ENCODE results near the gene CALCB.
"Not testable (repeated sequence)": the region's sequence is repeated elsewhere in the genome, so short reads cannot be mapped to it uniquely, and the experiment has no call there.

The CALCB gene

GRCh38 chr11:15057329-15057728, 16.1 kb upstream of the CALCB start:
- Mint-ChIP-seq H3K9me3 (no peaks in the 10 kb centered on the region), H3K4me1 (ENCODE audit: low read depth) (peaks cover 2% of the 10 kb centered on the region), H3K27me3 (ENCODE audit: low read depth) (peaks cover 9% of the 10 kb centered on the region), H3K36me3 (ENCODE audit: low read depth) (no peaks in the 10 kb centered on the region), H3K27ac (no peak overlapping the region), H3K4me3 (no peak overlapping the region)

DNA sequence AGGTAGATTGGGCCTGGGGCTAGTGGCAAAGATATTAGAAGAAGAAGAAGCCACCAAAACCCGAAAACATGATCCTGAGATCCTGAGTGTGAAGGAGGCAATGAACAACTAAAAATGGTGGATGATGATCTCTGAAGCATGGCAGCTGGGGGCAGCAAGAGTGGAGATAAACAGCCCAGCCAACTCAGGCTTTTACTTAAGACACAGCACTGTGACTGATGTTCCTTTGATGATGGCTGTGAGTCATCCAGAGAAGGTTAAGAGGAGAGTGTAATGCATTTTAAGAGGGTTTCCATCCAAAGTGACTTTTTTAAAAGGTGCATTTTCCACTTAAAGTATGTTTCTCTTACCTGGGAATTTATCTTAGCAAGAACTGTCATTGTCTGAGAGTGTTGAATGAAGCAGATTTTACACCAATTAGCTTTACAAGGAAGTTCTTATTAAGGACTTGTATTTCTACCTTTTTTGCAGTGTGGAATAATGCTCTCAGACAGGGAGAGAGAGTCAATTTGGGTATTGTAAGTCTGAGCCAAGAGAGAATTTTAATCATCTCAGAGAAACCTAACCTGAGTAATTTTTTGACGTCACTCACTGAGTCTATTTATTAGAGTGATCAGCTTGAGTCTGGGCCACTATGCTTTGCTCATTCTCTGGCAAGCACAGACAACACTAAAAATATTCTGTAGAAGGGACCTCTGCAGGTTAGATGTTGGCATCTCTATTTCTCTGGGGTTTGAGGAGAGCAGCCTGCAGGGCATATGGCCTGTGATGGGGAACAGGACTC, 14.1 kb upstream of the CALCB start:
- H3K27ac Mint-ChIP-seq, result no peak overlapping the region
- H3K4me3 Mint-ChIP-seq, result no peak overlapping the region
- H3K36me3 Mint-ChIP-seq (ENCODE audit: low read depth), result no peaks in the 10 kb centered on the region
- H3K27me3 Mint-ChIP-seq (ENCODE audit: low read depth), result peaks cover 9% of the 10 kb centered on the region
- H3K9me3 Mint-ChIP-seq, result no peaks in the 10 kb centered on the region
- H3K4me1 Mint-ChIP-seq (ENCODE audit: low read depth), result peaks cover 2% of the 10 kb centered on the region

DNA sequence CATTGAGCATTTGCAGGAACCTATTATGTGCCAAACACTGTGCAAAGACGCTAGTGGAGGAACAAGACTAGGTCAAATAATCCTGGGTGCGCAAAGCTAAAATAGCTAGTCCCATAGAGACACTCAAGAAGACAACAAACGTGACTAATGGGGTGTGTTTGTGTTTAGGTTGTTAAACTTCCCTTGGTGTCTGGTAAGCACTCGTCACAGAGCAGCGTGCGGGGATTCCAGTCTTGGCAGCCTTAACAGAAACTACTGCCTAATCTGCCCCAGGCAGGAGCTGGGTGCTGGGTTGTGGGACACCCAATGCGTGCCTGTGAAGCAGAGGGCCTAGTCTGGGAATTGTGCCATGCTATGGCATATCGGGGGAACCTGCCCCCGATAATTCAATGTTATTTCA, 10.8 kb upstream of the CALCB start:
- no peak overlapping the region for H3K4me3 Mint-ChIP-seq
- no peaks in the 10 kb centered on the region for H3K9me3 Mint-ChIP-seq
- H3K4me1 Mint-ChIP-seq (ENCODE audit: low read depth), result peaks cover 2% of the 10 kb centered on the region
- no peaks in the 10 kb centered on the region for H3K36me3 Mint-ChIP-seq (ENCODE audit: low read depth)
- H3K27ac Mint-ChIP-seq, result no peak overlapping the region
- peaks cover 22% of the 10 kb centered on the region for H3K27me3 Mint-ChIP-seq (ENCODE audit: low read depth)

DNA sequence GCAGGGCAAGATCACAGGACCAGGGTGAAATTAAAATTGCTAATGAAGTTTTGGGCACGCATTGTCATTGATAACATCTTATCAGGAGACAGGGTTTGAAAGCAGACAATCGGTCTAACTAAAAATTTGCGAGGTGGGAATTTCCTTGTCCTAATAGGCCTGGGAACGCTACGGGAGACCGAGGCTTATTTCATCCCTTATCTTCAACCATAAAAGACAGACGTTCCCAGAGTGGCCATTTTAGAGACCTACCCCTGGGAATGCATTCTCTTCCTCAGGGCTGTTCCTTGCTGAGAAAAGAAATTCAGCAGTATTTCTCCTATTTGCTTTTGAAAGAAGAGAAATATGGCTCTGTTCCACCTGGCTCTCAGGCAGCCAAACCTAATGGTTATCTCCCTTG, 3.6 kb upstream of the CALCB start:
- peaks cover 15% of the 10 kb centered on the region for H3K4me1 Mint-ChIP-seq (ENCODE audit: low read depth)
- H3K27ac Mint-ChIP-seq, H3K4me3 Mint-ChIP-seq: not testable (repeated sequence)

GRCh38 chr11:15071556-15072255, 1.7 kb upstream of the CALCB start:
- peaks cover 14% of the 10 kb centered on the region for H3K9me3 Mint-ChIP-seq
- H3K27ac Mint-ChIP-seq, result no peak overlapping the region
- H3K4me1 Mint-ChIP-seq (ENCODE audit: low read depth), result peaks cover 17% of the 10 kb centered on the region
- H3K36me3 Mint-ChIP-seq (ENCODE audit: low read depth), result no peaks in the 10 kb centered on the region
- H3K4me3 Mint-ChIP-seq, result no peak overlapping the region
- H3K27me3 Mint-ChIP-seq (ENCODE audit: low read depth), result peaks cover 39% of the 10 kb centered on the region

More for the DNA sequence above, 3.6 kb upstream of the CALCB start:
- Mint-ChIP-seq H3K9me3 (peaks cover 14% of the 10 kb centered on the region), H3K27me3 (ENCODE audit: low read depth) (peaks cover 44% of the 10 kb centered on the region)
- H3K36me3 Mint-ChIP-seq (ENCODE audit: low read depth), result not testable (repeated sequence)

- Mint-ChIP-seq H3K36me3 (ENCODE audit: low read depth) (no peaks in the 10 kb centered on the region), H3K4me1 (ENCODE audit: low read depth) (peaks cover 17% of the 10 kb centered on the region), H3K27me3 (ENCODE audit: low read depth) (peaks cover 42% of the 10 kb centered on the region), H3K4me3 (no peak overlapping the region), H3K9me3 (peaks cover 14% of the 10 kb centered on the region), H3K27ac (no peak overlapping the region)
Measured at GRCh38 chr11:15072551-15073143, 746 bp upstream of the CALCB start.

- peaks cover 17% of the 10 kb centered on the region for H3K4me1 Mint-ChIP-seq (ENCODE audit: low read depth)
- H3K9me3 Mint-ChIP-seq, result peaks cover under 1% of the 10 kb centered on the region
- peak overlapping the region; percentile 71 for H3K4me3 Mint-ChIP-seq
- H3K36me3 Mint-ChIP-seq (ENCODE audit: low read depth), result no peaks in the 10 kb centered on the region
- H3K27me3 Mint-ChIP-seq (ENCODE audit: low read depth), result peaks cover 49% of the 10 kb centered on the region
- H3K27ac Mint-ChIP-seq, result no peak overlapping the region
Measured at GRCh38 chr11:15074206-15075161, 1.1 kb downstream of the CALCB start.

DNA sequence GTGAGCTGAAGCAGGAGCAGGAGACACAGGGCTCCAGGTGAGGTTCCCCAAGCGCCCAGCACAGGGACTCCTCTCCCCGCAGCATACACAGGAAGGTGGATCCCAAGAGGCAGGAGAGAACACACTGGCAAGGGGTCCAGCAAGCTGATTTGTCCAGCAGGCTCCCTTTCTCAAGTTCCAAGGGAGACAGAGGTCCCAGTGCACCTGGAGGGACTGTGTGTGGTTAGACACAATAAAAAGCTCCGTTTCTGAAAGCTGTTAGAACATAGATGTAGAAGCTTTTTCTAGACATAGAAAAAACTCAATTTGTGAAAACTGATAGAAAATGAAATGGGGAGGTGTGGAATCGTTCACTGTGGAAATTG, 1.8 kb downstream of the CALCB start:
- no peak overlapping the region for H3K27ac Mint-ChIP-seq
- no peak overlapping the region for H3K4me3 Mint-ChIP-seq
- no peaks in the 10 kb centered on the region for H3K36me3 Mint-ChIP-seq (ENCODE audit: low read depth)
- no peaks in the 10 kb centered on the region for H3K9me3 Mint-ChIP-seq
- peaks cover 17% of the 10 kb centered on the region for H3K4me1 Mint-ChIP-seq (ENCODE audit: low read depth)
- peaks cover 54% of the 10 kb centered on the region for H3K27me3 Mint-ChIP-seq (ENCODE audit: low read depth)

DNA sequence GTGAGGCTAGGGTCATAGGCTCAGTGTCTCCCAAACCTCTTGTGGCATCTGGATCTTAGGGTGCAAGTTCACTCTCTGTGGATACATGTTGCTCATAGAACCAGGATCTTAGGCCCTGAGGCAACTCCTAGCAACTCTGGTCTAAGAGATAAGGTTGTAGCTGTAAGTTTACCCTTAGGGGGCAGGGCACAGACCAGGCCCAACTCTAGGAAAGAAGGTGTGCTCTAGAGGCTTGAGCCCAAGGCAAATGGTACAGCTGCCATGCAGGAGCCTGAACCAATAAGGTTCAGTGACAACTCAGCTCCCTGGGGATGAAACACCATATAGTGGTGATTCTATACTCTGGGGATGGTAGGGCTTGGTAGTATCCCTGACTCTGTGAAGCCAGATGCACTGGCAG, 17.8 kb downstream of the CALCB start:
- Mint-ChIP-seq H3K36me3 (ENCODE audit: low read depth) (no peaks in the 10 kb centered on the region), H3K4me1 (ENCODE audit: low read depth) (peaks cover 1% of the 10 kb centered on the region), H3K27me3 (ENCODE audit: low read depth) (peaks cover 43% of the 10 kb centered on the region), H3K9me3 (no peaks in the 10 kb centered on the region), H3K27ac (no peak overlapping the region), H3K4me3 (no peak overlapping the region)

GRCh38 chr11:15091625-15092024, 18.2 kb downstream of the CALCB start:
- H3K4me1 Mint-ChIP-seq (ENCODE audit: low read depth), result peaks cover 1% of the 10 kb centered on the region
- H3K9me3 Mint-ChIP-seq, result no peaks in the 10 kb centered on the region
- no peak overlapping the region for H3K27ac Mint-ChIP-seq
- no peaks in the 10 kb centered on the region for H3K36me3 Mint-ChIP-seq (ENCODE audit: low read depth)
- H3K27me3 Mint-ChIP-seq (ENCODE audit: low read depth), result peaks cover 42% of the 10 kb centered on the region
- no peak overlapping the region for H3K4me3 Mint-ChIP-seq

DNA sequence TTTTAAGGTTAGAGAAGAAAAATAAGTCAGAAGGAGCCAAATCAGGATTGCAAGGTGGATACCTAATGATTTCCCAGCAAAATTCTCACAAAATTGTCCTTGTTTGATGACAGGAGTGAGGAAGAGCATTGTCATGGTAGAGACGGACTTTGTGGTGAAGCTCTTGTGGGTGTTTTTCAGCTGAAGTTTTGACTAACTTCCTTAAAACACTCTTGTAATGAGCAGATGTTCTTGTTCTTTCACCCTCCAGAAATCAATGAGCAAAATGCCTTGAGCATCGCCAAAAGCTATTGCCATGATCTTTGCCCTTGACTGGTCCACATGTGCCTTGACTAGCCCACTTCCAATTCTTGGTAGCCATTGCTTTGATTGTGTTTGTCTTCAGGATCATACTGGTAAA, 20.0 kb downstream of the CALCB start:
- H3K4me1 Mint-ChIP-seq (ENCODE audit: low read depth), result peaks cover 1% of the 10 kb centered on the region
- H3K27me3 Mint-ChIP-seq (ENCODE audit: low read depth), result peaks cover 37% of the 10 kb centered on the region
- no peaks in the 10 kb centered on the region for H3K9me3 Mint-ChIP-seq
- H3K4me3 Mint-ChIP-seq, result no peak overlapping the region
- H3K36me3 Mint-ChIP-seq (ENCODE audit: low read depth), result no peaks in the 10 kb centered on the region
- H3K27ac Mint-ChIP-seq, result no peak overlapping the region

DNA sequence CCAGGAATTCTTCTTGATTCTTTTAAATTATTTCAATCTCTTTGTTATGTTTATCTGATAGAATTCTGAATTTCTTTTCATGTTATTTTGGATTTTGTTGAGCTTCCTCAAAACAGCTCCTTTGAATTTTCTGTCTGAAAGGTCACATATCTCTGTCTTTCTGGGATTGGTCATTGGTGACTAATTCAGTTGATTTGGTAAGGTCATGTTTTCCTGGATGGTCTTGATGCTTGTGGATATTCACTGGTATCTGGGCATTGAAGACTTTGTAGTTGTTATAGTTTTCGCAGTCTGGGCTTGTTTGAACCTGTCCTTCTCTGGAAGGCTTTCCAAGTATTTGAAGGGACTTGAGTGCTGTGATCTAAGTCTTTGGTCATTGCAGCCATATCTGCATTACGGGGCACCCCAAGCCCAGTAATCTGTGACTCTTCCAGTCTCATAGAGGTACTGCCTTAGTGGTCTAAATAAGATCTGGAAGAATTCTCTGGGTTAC, 22.4 kb downstream of the CALCB start:
- Mint-ChIP-seq H3K9me3 (no peaks in the 10 kb centered on the region), H3K4me1 (ENCODE audit: low read depth) (no peaks in the 10 kb centered on the region), H3K27ac (no peak overlapping the region), H3K36me3 (ENCODE audit: low read depth) (no peaks in the 10 kb centered on the region), H3K27me3 (ENCODE audit: low read depth) (peaks cover 51% of the 10 kb centered on the region), H3K4me3 (no peak overlapping the region)

GRCh38 chr11:15097411-15097810, 24.0 kb downstream of the CALCB start:
- Mint-ChIP-seq H3K27me3 (ENCODE audit: low read depth) (peaks cover 55% of the 10 kb centered on the region), H3K27ac (no peak overlapping the region), H3K9me3 (no peaks in the 10 kb centered on the region), H3K4me3 (no peak overlapping the region), H3K4me1 (ENCODE audit: low read depth) (peaks cover 3% of the 10 kb centered on the region), H3K36me3 (ENCODE audit: low read depth) (no peaks in the 10 kb centered on the region)

- no peak overlapping the region for H3K4me3 Mint-ChIP-seq
- no peaks in the 10 kb centered on the region for H3K36me3 Mint-ChIP-seq (ENCODE audit: low read depth)
- peaks cover 3% of the 10 kb centered on the region for H3K4me1 Mint-ChIP-seq (ENCODE audit: low read depth)
- no peak overlapping the region for H3K27ac Mint-ChIP-seq
- peaks cover 61% of the 10 kb centered on the region for H3K27me3 Mint-ChIP-seq (ENCODE audit: low read depth)
- no peaks in the 10 kb centered on the region for H3K9me3 Mint-ChIP-seq
Measured at GRCh38 chr11:15099267-15099666, 25.9 kb downstream of the CALCB start.
